Fibroblast of the aortic adventitia (primary cell): ENCODE measurements around the gene CFD. TPM values are rescaled to one million over a fixed set of nuclear protein-coding genes. Genes with fewer than 3 reads are reported as not detected.

Experiments
- DNase-seq: peaks from one replicate; pipeline ENCODE4 v3.0.0-alpha.2; 2010; ENCODE audit warnings: low read depth
- H3K4me3 ChIP-seq: 2 replicates; pipeline ENCODE4 v1.5.1; 2011; ENCODE audit warnings: low read depth, mild to moderate bottlenecking, control low read depth, low read length, moderate library complexity
- total RNA-seq: library from RNA; depleted of rRNA; stranded (reverse); fragments of >200 nt; gene quantifications from 2 replicates; pipeline ENCODE4 v1.2.3, GENCODE V29; 2012; ENCODE audit warnings: low replicate concordance
- TF ChIP-seq, protein P1 (sequence below): IDR thresholded peaks from 2 replicates; pipeline ENCODE4 v1.5.1; 2011; ENCODE audit warnings: mild to moderate bottlenecking, low read length, control low read depth, inconsistent platforms; ENCODE audit not compliant: insufficient read depth

CFD gene
- total RNA-seq, 1 donor, result 25.8 TPM

DNA sequence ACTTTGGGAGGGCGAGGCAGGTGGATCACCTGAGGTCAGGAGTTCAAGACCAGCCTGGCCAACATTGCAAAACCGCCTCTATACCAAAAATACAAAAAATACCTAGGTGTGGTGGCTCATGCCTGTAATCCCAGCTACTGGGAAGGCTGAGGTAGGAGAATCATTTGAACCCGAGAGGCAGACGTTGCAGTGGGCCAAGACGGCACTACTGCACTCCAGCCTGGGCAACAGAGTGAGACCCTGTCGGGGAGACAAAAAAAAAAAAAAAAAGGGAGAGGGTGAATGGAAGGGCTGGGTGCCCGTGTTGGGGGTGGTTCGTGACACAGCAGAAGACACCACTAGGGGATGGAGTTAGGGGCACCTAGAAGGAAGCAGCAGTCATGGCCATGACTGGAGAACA is 10.8 kb downstream of the CFD start:
- DNase-seq, result no peak
- TF ChIP-seq, protein P1, sequence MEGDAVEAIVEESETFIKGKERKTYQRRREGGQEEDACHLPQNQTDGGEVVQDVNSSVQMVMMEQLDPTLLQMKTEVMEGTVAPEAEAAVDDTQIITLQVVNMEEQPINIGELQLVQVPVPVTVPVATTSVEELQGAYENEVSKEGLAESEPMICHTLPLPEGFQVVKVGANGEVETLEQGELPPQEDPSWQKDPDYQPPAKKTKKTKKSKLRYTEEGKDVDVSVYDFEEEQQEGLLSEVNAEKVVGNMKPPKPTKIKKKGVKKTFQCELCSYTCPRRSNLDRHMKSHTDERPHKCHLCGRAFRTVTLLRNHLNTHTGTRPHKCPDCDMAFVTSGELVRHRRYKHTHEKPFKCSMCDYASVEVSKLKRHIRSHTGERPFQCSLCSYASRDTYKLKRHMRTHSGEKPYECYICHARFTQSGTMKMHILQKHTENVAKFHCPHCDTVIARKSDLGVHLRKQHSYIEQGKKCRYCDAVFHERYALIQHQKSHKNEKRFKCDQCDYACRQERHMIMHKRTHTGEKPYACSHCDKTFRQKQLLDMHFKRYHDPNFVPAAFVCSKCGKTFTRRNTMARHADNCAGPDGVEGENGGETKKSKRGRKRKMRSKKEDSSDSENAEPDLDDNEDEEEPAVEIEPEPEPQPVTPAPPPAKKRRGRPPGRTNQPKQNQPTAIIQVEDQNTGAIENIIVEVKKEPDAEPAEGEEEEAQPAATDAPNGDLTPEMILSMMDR, result no peak
- no peak overlapping the region for H3K4me3 ChIP-seq

DNA sequence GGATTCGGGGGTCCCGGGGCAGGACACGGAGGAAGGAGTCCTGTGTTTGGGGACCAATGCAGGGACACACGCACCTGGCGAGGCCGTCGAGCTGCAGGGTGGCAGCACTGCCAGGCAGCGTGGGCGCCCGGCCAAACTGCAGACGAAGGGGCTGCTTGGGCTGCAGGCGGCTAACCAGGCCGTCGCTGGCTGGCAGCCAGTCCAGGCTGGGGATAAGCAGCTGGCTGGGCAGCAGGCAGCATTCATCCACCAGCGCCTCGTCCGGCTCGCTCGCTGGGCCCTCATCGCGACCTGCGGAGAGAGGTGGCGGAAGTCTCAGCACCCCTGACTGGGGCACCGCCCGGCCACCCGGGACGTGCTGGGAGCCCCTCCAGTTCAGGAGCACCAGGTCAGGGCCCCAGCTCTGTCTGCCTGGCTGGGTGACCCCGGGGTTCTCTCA is 11.5 kb downstream of the CFD start:
- DNase-seq, result no peak
- H3K4me3 ChIP-seq, result no peak overlapping the region
- TF ChIP-seq, protein P1, result no peak

DNA sequence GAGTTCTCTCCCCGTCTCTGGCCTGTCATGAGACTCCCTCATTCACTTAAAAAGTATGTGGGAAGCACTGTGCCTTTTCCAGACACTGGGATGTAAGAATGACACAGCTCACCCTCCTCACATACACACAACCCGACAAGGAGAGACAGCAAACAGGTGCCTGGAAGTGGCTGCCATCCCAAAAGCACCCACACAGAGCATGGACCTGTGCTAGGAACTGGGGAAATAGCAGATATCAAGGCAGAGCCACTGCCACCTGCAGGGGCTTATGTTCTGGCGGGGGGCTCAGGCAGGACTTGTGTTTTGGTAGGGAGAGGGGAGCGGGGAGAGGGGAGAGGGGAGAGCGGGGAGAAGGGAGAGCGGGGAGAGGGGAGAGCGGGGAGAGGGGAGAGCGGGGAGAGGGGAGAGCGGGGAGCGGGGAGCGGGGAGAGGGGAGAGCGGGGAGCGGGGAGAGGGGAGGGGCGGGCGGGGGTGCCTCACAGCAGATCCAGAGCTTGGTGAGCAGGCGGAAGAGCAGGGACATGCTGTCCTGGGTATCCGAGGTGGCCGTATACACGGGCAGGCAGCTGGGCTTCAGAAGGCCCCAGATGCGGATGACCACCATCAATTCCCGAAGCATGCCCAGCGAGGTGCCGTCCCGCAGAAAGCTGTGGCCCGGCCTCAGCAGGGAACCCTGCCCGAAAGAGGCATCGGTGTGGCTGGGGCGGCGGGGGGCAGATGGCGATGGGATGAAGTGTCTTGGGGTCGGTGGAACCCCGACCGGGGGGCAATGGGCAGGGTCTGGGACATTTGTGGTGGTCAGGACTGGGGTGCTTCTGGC is 12.2 kb downstream of the CFD start:
- DNase-seq, result no peak
- TF ChIP-seq, protein P1, result no peak
- H3K4me3 ChIP-seq, result no peak overlapping the region

DNA sequence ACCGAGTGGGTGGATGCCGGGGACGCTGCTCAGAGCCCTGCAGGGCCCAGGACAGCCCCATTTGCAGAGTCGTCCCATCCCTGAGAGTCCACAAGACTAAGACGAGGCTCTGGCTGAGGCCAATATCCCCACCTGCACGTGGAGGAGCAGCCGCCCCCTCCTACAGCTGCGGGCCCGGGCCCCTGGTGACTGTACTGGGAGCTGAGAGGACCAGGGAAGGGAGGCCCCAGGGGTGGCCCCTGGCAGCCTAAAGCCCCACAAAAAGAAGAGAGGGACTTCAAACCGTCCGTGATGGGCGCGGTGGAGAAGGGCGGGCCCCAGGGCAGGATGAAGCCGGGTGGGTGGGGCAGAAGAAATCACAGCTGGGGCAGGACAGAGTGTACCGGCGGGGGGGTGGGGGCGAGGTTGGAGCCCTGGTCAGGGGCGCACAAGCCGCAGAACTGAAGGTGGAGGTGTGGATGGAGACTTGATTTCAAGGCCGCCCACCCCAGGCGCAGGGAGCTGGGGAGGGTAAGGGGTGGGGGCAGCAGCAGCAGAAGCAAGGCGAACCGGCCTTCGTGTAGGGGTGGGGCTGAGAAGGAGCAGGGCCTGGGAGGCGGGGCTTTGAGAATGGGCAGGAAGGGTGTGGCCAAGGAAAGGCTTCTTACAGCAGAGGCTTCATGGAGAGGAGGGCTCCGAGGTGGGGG is 12.9 kb downstream of the CFD start:
- H3K4me3 ChIP-seq, result no peak overlapping the region
- DNase-seq, result peak; percentile 67
- TF ChIP-seq, protein P1, result no peak

DNA sequence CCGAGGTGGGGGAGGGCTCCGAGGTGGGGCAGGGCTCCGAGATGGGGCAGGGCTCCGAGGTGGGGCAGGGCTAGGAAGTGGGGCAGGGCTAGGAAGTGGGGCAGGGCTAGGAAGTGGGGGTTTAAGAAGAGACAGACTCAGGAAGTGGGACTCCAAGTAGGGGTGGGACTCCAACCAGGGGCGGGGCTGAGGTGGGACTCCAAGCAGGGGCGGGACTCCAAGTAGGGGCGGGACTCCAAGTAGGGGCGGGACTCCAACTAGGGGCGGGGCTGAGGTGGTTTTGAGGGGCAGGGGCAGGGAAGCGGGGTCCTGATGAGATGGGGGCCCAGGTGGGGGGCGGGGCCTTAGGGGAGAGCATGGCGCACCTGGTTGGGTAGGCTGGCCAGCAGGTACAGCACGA is 13.6 kb downstream of the CFD start:
- TF ChIP-seq, protein P1, result no peak
- DNase-seq, result no peak
- no peak overlapping the region for H3K4me3 ChIP-seq

DNA sequence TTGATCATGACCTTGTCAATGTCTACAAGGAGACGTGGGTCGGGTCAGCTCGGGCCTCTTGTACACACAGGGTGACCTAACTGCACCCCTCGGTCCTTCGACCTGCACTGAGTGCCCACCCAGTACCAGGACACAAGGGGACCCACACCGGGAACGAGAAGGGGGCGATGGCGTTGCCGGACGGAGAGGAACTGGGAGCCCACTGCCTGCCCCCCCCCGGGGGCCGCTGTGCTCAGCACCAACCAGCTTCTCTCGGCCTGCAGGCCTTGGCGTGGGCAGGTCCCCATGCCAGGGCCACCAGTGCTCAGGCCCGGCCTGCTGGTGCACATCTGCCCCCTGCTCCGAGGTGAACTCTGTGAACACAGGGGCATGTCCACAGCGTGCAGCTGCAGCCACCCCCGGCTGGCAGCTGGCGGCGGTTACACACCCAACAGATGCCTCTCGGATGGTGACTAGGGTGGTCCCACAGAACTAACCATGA is 14.1 kb downstream of the CFD start:
- no peak overlapping the region for H3K4me3 ChIP-seq
- TF ChIP-seq, protein P1, result no peak
- no peak for DNase-seq
